GOT3 (cell line): ENCODE measurements around the gene LRRFIP2.

Experiments
- DNase-seq: peaks from one replicate; lab custom pipeline; 2025; ENCODE audit warnings: mixed read lengths; lab: John Stamatoyannopoulos, UW

LRRFIP2 gene

DNA sequence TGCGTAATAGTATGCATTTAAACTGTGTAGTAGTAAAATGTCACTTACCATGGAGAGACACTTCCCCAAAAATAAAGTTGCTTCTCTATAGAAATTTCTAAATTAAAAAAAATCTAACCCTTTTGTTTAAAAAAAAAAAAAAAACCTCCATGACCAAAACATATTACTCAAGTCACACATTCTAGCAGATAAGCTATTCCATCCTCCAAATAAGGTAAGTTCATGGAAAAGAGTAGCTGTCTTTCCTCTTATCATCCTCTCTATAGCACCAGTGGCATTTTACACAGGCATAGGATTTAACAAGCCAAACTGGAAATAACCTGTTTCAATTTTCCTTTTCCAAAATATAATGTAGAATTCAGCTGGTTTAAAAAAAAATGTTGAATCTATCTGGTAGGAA, 57.4 kb downstream of the LRRFIP2 start:
- DNase-seq: no peak

DNA sequence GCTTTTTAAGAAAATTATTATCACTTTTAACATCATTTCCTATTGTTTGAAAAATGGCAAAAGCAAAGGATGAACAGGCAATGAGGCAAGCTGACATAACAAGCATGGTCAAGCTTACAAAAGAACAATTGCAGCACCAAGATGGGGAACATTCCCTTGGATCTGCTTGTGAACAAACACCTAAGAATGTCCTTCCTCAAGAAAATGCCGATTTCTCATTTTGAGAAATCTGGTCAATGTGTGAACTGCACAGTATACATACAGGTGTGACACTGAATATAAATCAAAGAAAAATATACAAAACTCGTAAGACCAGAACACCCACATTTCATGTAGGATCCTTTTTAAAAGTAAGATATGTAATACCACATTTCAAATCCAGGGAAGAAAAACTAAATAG, 58.9 kb downstream of the LRRFIP2 start:
- no peak for DNase-seq

DNA sequence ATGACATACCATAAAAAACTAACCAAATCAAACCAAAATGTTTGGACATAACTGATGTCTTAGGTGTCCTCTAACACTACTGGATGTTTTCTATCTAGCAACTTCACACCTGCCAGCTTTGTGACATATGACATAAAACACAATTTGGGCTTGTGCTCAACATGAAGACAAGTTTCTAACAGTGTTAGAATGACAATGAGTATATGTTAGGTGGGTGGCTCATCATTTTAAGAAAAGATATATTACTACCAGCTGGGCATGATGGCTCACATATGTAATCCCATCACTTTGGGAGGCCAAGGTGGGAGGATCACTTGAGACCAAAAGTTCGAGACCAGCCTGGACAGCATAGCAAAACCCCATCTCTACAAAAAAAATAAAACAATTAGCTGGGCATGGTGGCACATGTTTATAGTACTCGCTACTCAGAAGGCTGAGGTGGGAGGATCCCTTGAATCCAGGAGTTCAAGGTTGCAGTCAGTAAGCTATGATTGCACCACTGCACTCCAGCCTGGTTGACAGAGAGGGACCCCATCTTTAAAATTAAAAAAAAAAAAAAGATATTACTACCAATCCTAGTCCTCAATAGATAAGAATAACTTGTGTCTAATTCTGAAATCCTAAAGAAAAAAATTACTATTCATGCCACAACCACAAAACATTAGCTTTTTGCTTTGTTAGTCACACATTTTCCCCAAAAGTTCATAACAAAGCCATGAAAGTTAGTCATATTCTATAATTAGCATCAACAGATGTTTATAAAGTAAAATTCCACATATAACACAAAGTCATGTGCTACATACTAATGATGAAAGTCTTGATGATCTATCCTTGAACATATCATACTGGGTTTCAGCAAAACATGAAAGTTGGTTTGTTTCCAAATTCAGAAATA, 59.9 kb downstream of the LRRFIP2 start:
- DNase-seq: no peak

DNA sequence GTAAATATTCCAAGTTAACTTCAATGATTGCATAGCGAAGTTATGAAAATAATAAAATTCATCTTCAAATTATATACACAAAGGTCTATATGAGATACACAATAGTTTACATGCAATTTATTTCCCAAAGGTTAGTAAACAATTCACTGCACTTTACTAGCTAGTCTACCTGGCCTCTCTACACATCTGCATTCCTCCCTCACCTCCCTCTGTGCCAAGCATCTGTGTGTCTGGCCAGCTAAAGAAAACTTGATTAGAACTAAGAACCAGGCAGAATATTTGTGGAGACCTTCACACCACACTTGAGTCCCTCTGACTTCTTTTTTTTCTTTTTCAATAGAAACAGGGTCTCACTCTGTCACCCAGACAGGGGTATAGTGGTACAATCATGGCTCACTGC, 61.4 kb downstream of the LRRFIP2 start:
- DNase-seq: no peak

DNA sequence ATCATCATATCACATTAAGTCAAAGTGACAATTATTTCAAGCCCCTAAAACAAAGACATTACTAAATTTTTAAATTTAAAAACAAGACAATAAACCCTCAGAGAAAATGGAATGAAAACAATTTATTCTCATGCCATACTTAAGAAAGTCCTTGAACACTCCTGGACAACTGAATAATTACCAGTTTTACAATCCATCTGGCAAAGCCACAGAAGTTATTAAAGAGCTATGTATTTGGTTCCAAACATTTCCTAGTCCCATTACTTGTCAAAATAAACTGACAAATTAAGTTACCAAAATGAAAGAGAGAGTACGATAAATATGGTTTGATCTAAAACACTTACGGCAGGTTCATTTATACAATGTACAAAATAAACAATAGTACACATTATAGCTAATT, 63.2 kb downstream of the LRRFIP2 start:
- no peak for DNase-seq

DNA sequence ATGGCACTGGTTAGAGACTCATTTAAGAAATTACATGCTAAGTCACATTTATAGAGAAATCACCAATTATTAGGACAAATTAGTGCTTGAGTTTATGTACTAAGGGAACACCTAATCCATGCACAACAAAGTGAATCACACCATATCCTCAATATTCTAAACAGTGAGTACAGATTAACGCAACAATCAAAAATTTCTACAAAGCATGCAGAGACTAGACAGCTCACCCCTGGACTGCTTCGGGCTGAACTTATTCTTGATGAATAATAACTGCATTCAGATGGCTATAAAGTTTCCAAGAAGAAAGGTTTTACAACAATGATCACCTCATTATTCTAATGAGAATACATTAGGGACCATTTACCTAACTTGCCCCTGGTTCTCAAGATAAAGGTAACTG, 66.5 kb downstream of the LRRFIP2 start:
- no peak for DNase-seq

DNA sequence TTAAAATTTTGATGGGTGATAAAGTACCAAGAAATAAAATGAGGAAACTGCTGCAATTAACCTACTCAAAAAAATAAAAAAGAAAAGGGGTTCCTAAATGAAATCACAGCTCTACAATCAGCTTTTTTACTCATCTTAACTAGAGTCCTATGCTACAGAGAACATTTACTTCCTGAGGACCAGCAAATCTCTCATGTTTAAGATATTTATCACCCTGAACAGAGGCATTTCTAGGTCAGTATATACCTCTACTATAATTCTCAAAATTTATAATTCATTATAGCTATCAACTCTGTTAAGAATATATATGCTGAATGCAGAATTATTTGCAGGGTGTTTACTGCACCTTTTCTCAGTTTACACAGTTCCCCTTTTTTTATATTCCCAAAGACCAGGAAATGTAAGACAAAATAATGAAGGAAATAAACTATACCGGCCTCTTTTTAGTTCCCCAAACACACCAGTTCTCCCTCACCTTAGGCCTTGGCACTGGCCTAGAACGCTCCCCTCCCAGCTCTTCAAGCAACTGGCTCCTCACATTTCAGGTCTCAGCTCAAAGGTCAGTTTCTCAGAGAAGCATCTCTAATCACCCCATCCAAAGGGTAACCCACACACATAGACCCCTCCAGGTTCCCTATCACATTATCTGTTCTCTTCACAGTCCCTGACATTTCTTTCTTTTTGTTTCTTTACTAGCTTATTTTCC, 71.1 kb downstream of the LRRFIP2 start:
- DNase-seq: no peak

DNA sequence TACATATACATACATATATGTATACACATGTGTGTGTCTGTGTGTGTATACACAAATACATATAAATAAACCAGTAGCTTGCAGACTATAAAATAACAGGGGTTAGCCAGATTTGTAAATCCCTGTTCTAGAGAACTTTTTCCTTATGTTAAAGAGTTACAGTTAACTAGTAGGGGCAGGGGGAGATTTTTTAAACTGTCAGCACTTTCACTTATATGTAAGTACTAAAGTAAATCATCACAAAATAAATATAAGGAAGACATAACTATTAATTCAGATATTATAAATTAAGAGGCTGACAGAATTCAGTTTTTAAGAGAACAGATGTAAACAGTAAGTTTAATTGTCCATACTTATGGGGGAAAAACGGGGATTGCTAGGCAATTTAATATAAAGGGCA, 74.0 kb downstream of the LRRFIP2 start:
- no peak for DNase-seq

DNA sequence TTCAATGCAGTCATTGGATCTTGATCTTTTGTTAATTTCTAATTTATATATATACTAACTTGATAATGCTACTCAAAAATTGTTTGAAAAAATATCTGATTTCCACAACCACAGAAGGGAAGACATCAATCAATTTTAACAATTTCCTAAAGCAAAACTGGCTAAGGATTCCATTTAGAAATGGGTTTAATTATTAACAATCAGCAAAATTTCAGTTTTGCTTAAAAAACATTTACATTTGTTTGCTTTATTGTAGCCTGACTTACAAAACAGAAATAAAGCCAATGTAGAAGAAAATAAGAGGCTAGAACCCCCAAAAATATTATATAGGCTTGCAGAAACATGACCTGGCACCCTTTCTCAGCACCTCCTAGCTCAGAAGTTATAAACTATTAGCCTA, 74.9 kb downstream of the LRRFIP2 start:
- no peak for DNase-seq

DNA sequence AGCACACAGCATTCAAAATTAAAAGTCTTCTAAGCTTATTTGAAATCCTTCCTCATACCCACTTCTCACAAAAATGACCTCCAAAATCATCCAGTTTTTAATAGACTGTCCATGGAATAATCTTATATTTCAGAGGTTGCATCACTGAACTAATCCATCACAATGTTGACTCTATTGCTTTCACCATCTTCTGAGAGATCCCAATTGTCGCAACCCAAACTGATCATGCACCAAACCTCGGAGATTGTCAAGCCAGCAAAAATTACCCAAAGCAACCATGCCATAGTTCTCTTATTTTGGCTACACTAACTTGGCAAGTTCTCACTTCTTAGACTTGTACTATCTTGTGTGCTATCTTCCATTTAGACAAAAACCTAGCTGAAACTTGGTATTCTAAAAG, 75.5 kb downstream of the LRRFIP2 start:
- no peak for DNase-seq

DNA sequence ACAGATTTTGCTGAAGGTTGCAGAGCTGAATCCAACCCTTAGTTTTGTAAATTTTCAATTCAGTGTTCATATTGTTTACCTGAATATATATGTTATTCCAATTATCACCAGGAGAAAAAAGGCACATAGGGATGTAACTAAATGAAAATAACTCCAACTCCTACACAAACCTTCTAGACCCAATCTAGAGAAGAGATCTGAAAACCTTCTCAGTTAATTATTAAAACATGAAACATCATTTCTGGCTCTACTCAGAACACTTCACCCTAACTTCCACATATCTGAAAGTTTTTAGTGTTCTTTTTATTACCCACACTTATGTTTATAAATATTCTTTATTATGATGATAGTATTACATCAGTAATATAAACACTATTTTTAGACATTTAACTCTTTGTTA, 76.6 kb downstream of the LRRFIP2 start:
- no peak for DNase-seq

DNA sequence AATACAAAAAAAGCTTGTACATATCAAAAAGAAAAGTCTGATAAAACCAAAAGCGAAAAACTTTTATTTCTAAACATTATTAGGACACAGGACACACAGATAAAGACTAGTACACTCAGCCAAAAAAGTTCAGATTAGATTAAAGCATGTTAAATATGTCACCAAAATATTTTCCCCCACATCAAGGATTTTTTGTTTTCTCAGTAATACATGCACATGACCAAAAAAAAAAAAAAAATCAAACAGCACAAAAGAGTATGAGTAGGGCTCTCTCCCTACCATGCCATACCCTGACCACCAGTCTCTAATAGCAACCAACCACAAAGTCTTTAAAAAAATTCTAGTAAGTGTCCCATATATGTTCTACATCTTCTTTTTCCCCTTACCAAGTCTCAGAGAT, 77.4 kb downstream of the LRRFIP2 start:
- DNase-seq: no peak

DNA sequence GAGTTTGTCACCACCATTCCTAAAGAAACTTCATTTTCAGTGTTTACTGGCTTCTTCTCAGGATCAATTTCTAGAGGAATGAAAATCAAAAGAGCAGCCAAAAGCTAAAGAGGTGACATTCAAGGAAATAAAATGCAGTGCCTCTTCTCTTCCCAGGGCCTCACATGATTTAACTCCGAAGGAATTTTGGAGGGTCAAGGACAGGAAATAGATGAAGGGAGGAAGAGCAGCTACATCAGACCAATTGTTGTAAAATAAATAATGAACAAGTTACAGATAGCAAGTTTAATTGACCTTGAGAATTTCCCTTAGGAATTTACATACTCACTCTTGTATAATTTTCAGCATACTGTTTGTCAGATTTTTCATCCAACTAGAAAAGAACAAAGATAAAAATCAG, 78.1 kb downstream of the LRRFIP2 start:
- no peak for DNase-seq

DNA sequence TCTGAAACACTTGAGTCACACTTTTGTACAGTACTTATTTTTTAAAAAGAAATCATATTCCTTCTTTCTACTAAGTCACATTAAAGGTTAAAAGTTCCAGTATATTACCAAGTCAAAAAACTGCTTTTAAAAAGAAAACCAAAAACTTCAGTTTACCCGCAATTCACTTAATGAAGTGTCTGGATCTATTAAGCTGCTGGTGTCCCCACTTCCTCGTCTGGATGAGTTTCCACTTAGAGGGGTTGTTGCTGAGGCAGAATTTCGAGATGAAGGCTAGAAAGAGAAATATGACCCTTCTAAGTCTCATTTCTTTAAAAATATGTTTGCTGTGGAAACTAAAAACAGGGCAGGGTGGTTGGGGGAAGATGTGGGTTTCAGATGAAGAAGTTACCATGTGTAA, 79.7 kb downstream of the LRRFIP2 start:
- no peak for DNase-seq

DNA sequence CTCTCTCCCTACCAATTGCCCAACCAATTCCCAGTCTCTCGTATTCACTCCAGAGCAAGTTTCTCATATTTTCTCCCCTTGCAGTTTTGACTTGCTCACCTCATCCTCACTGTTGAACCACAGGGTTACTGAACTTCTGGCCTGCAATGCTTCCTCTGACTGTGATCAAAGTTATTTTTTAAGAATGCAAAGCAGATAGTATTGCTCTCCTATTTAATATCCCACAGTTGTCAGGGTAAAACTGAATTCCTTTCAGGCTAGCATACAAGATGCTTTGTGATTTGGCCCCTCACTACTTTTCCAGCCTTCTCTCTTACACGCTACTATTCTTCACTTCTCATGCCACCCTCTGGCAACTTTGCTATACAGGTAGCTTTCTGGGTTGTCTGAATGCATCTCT, 80.9 kb downstream of the LRRFIP2 start:
- no peak for DNase-seq

DNA sequence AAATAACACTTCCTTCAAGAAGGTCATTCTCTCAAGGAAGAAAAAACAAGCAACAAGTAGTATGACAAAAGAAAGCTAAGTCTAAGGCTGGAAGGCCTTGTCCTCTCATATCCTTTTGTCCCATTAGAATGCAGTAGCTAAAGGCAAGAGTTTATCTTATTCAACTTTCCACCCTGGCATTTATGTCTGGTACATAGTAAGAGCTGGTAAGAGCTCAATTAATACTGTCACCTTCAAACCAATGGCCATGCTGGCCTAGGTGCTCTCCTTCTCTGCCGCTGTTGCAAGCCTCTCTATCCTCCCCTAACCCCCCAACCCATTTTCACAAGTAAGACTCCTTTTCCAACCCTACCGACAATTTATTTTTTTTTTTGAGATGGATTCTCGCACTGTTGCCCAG, 81.9 kb downstream of the LRRFIP2 start:
- no peak for DNase-seq

DNA sequence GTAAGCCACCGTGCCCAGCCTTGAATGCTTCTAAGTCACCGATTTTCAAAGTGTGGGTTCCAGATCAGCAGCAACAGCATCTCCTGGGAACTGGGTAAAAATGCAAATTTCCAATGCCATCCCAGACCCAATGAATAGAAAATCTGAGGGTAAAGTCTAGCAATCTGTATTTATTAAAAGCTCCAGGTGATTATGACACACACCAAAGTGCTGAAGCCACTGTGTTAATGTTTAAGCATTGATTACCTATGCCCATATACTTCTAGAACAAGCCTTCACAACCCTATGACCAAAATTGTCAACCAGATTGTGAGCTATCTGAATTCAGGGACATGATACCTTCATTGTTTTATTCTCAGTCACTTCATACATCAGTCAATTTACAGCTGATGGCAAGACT, 86.5 kb downstream of the LRRFIP2 start:
- no peak for DNase-seq

DNA sequence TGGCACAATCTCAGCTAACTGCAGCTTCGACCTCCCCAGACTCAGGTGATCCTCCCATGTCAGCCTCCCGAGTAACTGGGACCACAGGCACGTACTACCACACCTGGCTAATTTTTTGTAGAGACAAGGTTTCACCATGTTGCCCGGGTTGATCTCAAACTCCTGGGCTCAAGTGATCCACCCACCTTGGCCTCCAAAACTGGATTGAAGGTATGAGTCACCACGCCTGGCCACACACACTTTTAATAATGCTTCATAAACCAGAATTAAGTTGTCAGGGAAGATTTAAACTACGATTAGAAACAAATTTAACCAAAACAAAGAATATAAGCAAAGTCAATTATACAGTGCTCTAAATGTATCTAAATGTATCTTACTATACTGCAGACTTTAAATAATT, 87.5 kb downstream of the LRRFIP2 start:
- no peak for DNase-seq

DNA sequence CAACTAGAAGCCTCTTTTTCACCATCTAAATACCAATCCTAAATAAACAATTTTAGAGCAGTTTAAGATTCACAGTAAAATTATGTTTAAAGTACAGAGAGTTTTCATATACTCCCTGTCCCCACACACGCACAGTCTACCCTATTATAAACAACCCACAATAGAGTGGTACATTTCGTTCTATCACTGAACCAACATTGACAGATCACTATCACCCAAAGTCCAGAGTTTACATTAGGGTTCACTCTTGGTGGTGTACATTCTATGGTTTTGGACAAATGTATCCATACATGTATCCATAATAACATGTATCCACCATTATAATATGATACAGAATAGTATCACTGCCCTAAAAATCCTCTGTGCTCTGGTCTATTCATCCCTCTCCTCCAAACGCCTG, 92.1 kb downstream of the LRRFIP2 start:
- DNase-seq: no peak

DNA sequence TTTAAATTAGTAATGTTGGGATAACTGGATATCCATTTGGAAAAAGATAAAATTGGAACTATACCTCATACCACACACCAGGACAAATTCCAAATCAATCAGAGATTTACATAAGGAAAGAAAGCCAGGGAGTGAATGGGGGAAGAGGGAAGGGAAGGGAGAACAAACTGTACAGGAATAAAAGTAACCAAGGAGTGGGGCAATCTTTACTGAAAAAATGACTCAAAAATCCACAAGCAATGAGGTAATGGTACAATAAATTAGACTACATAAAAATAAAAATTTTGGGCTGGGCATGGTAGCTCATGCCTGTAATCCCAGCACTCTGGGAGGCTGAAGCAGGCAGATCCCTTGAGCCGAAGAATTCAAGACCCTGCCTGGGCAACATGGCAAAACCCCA, 98.4 kb downstream of the LRRFIP2 start:
- DNase-seq: no peak

DNA sequence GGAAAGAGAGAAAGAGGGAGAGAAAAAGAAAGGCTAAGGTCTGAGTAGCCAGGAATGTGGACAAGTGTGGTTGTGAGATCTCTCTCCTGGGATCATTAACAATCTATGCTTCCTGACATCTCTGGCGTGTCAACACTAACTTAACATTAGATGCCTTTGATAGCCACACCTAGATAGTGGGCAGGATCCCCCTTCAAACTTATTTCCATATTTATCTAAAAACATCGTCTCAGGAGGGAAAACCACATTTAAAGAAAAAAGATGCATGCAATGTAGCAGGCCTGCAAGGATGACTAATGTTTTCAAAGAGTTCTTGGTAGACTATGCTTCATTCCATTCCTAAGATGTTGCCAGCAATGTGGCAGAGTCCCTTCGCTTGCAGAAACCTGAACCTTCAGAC, 100.2 kb downstream of the LRRFIP2 start:
- DNase-seq: no peak

DNA sequence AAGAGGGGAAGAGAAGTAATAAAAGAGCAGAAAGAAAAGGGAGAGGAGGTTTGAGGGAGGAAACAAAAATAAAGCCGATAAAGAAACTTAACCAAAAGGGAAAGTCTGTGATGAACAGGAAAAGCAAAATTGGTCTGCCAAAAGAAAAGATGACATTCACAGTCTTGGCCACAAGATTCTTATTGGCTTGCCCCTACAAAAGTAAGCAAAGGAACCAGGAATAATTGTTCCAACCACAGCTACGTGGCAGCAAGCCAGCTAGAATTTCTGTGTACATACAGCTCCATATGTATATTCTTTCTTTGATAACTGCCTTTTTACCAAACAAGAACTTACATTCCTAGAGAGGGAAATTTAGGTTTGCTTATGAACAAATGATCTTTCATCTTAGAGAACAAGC, 101.5 kb downstream of the LRRFIP2 start:
- DNase-seq: no peak

DNA sequence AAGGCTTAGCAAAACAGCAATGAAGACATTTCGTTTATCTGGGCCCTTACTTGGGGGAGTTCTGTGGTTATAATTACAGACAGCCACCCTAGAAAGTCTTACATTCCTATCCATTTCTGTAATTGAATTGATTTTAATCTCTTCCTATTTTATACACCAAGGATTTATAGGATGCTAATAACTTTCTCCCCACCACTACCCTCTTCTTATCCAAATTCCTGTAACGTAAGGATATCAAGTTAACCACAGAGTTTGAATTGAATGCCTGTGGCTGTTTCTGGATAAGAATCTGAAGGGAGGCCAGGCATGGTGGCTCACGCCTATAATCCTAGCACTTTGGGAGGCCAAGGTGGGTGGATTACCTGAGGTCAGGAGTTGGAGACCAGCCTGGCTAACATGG, 102.5 kb downstream of the LRRFIP2 start:
- no peak for DNase-seq

DNA sequence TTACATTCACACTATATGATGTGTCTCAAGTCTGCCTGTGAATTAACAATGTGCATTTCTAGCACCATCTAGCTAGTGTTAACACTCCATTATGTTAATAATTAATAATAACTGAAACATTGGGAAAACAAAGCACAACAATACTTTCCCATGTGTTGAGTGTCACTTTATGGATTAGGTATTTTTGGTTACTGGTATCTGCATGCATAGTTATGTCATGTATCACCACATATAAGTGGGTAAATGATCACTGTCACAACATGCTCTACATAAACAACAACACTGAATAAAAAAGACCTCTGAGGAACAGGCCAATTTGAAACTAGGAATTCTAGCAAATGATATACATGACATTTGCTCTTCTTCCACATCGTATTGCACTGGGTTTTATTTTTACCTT, 106.4 kb downstream of the LRRFIP2 start:
- DNase-seq: no peak
